HL-60 (cell line): ENCODE results near the gene GFER.
A peak's percentile ranks its signal among the peaks of the same experiment; 100 is the strongest.

ENCODE experiments used
- GABPA ChIP-seq: IDR thresholded peaks from 2 replicates; pipeline ENCODE4 v1.6.1; 2012; ENCODE audit warnings: low read depth
- POLR2AphosphoS5 ChIP-seq: IDR thresholded peaks from 2 replicates; pipeline ENCODE4 v1.6.1; 2012; ENCODE audit warnings: low read depth
- SPI1 ChIP-seq: IDR thresholded peaks from 2 replicates; pipeline ENCODE4 v1.6.1; 2012; ENCODE audit warnings: low read depth, mild to moderate bottlenecking, borderline replicate concordance
- TF ChIP-seq, protein P1 (sequence below): IDR thresholded peaks from one replicate; pipeline ENCODE4 v1.5.1; 2011; ENCODE audit warnings: low read length, control low read depth, inconsistent platforms; ENCODE audit not compliant: insufficient read depth
- TF ChIP-seq, protein P2 (sequence below): IDR thresholded peaks from 2 replicates; pipeline ENCODE4 v1.6.1; 2012; ENCODE audit warnings: low read depth; ENCODE audit not compliant: insufficient replicate concordance

DNA sequence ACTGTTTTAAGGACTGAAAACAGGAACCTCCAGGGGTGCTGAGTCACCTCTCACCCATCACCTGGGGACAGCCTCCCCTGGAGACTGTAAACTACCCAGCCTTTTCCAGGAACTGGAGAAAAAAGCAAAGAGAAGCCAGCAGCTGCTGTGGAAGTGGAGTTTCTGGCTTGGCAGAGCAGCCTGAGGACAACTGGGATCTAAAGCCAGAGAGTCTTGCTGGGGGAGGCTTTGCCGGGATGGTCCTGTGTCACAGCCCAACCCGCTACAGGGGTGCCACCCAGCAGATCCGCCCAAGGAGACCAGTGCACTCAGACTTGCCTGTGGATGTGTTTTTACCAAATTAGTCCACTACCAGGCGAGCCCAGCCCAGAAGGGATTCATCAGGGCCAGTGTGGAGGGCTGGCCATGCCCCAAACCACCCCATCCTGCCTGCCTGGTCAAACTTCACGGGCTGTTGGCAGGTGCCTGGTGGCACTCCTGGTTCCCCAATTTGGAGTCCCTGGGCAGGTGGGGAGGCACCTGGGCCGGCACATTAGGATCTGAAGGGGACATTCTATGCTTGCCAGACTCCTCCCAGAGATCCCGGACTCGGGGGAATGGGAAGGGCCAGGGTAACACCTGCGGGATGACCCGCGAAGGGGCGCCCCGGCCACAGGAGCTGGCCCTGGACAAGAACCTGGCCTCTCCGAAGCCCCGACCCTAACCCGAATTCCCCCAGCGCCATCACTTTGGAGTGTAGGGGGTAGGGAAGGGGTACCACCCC lies 41.8 kb upstream of the GFER start:
- TF ChIP-seq, protein P1, sequence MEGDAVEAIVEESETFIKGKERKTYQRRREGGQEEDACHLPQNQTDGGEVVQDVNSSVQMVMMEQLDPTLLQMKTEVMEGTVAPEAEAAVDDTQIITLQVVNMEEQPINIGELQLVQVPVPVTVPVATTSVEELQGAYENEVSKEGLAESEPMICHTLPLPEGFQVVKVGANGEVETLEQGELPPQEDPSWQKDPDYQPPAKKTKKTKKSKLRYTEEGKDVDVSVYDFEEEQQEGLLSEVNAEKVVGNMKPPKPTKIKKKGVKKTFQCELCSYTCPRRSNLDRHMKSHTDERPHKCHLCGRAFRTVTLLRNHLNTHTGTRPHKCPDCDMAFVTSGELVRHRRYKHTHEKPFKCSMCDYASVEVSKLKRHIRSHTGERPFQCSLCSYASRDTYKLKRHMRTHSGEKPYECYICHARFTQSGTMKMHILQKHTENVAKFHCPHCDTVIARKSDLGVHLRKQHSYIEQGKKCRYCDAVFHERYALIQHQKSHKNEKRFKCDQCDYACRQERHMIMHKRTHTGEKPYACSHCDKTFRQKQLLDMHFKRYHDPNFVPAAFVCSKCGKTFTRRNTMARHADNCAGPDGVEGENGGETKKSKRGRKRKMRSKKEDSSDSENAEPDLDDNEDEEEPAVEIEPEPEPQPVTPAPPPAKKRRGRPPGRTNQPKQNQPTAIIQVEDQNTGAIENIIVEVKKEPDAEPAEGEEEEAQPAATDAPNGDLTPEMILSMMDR, result no peak
- TF ChIP-seq POLR2AphosphoS5, result peak; percentile 54; the same call in 1 of the 2 replicates
- TF ChIP-seq, protein P2, sequence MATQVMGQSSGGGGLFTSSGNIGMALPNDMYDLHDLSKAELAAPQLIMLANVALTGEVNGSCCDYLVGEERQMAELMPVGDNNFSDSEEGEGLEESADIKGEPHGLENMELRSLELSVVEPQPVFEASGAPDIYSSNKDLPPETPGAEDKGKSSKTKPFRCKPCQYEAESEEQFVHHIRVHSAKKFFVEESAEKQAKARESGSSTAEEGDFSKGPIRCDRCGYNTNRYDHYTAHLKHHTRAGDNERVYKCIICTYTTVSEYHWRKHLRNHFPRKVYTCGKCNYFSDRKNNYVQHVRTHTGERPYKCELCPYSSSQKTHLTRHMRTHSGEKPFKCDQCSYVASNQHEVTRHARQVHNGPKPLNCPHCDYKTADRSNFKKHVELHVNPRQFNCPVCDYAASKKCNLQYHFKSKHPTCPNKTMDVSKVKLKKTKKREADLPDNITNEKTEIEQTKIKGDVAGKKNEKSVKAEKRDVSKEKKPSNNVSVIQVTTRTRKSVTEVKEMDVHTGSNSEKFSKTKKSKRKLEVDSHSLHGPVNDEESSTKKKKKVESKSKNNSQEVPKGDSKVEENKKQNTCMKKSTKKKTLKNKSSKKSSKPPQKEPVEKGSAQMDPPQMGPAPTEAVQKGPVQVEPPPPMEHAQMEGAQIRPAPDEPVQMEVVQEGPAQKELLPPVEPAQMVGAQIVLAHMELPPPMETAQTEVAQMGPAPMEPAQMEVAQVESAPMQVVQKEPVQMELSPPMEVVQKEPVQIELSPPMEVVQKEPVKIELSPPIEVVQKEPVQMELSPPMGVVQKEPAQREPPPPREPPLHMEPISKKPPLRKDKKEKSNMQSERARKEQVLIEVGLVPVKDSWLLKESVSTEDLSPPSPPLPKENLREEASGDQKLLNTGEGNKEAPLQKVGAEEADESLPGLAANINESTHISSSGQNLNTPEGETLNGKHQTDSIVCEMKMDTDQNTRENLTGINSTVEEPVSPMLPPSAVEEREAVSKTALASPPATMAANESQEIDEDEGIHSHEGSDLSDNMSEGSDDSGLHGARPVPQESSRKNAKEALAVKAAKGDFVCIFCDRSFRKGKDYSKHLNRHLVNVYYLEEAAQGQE, result no peak
- TF ChIP-seq GABPA, result no peak
- peak; percentile 77 for TF ChIP-seq SPI1
